ENCODE measurements around the gene TMC8.

Gene TMC8

DNA sequence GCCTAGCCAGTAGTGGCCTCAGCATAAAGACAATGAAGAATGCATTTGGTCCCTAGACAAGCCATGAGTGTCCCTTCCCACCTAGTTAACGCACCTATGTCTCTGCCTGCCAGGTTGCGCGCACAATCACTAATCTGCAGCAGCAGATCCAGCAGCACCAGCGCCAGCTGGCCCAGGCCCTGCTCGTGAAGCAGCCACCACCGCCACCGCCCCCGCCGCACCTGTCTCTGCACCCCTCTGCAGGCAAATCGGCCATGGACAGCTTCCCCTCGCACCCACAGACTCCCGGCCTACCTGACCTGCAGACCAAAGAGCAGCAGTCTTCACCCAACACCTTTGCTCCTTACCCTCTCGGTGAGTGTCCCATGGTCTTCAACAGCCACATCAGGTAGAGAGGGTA lies 43.8 kb upstream of the TMC8 start:
- H4K8ac ChIP-seq (ENCODE audit: low read length) = no peak overlapping the region
- H3K79me1 ChIP-seq (replicated peaks; ENCODE audit: low read length, poor library complexity, severe bottlenecking) = no peaks in the 10 kb centered on the region
- no peak overlapping the region for H2BK15ac ChIP-seq (ENCODE audit: low read depth, poor library complexity, severe bottlenecking)
- no peak overlapping the region for H4K91ac ChIP-seq (ENCODE audit: low read length)
- no peaks in the 10 kb centered on the region for H3K27me3 ChIP-seq (ENCODE audit: control insufficient read depth in 1 of 2, insufficient read depth in 1 of 2, low read length in 2 of 2)
- no peak overlapping the region for H3K9ac ChIP-seq (ENCODE audit: low read length)
- peaks cover 17 to 69% of the 10 kb centered on the region in 2 experiments for H3K36me3 ChIP-seq (ENCODE audit: control insufficient read depth in 1 of 2, insufficient read depth in 2 of 2, low read depth in 1 of 2, low read length in 2 of 2)
- H2AFZ ChIP-seq (ENCODE audit: low read depth, low read length) = no peak overlapping the region
- no peak overlapping the region for H3K4ac ChIP-seq (ENCODE audit: low read depth in 1 of 2, low read length in 2 of 2)
- no peak overlapping the region for H3K4me3 ChIP-seq (ENCODE audit: insufficient read depth in 1 of 2, low read depth in 1 of 2, low read length in 2 of 2)
- H3K14ac ChIP-seq (ENCODE audit: low read length in 2 of 2) = no peak overlapping the region
- H2BK12ac ChIP-seq (ENCODE audit: low read length in 2 of 2) = no peak overlapping the region
- H3K18ac ChIP-seq (ENCODE audit: low read depth in 1 of 2, low read length in 2 of 2) = no peak overlapping the region
- H2BK120ac ChIP-seq (ENCODE audit: low read depth, low read length) = no peak overlapping the region
- H2BK5ac ChIP-seq (ENCODE audit: low read depth, low read length, poor library complexity, severe bottlenecking) = no peak overlapping the region
- no peak overlapping the region for H2AK5ac ChIP-seq (ENCODE audit: low read length, severe bottlenecking)
- H3K4me2 ChIP-seq (ENCODE audit: low read length, poor library complexity, severe bottlenecking) = no peak overlapping the region
- no peak for DNase-seq
- H3K9me3 ChIP-seq (ENCODE audit: control insufficient read depth, low read length) = no peaks in the 10 kb centered on the region
- H3K27ac ChIP-seq (ENCODE audit: low read length, poor library complexity, severe bottlenecking) = no peak overlapping the region
- H3K23ac ChIP-seq (ENCODE audit: low read length in 2 of 2) = no peak overlapping the region
- peaks cover 3% of the 10 kb centered on the region for H3K4me1 ChIP-seq (ENCODE audit: control insufficient read depth, insufficient read depth, low read depth, low read length)
- 94% methylated on average over 12 of the region's 13 CpGs for WGBS

DNA sequence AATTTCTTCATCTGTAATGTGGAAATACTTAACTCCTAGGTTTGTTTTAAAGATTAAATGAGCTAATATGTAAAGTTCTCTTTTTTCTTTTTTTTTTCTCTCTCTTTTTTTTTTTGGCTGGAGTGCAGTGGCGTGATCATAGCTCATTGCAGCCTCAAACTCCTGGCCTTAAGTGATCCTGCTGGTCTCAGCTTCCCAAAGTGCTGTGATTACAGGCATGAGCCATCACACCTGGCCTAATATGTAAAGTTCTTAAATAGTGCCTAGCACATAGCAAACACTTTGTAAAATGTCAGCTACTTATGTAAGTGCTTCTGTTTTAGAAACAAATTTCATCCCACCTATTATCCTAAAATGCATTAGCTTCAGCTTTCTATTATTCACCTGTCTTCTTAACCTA lies 42.0 kb upstream of the TMC8 start:
- Histone ChIP-seq H3K9ac (ENCODE audit: low read length) (no peak overlapping the region), H3K4me2 (ENCODE audit: low read length, poor library complexity, severe bottlenecking) (no peak overlapping the region), H3K27me3 (ENCODE audit: control insufficient read depth in 1 of 2, insufficient read depth in 1 of 2, low read length in 2 of 2) (no peaks in the 10 kb centered on the region), H2BK12ac (ENCODE audit: low read length in 2 of 2) (no peak overlapping the region), H3K18ac (ENCODE audit: low read depth in 1 of 2, low read length in 2 of 2) (no peak overlapping the region), H3K4me3 (ENCODE audit: insufficient read depth in 1 of 2, low read depth in 1 of 2, low read length in 2 of 2) (no peak overlapping the region), H2BK5ac (ENCODE audit: low read depth, low read length, poor library complexity, severe bottlenecking) (no peak overlapping the region), H3K79me1 (replicated peaks; ENCODE audit: low read length, poor library complexity, severe bottlenecking) (no peaks in the 10 kb centered on the region), H3K14ac (ENCODE audit: low read length in 2 of 2) (no peak overlapping the region), H2BK15ac (ENCODE audit: low read depth, poor library complexity, severe bottlenecking) (no peak overlapping the region), H3K23ac (ENCODE audit: low read length in 2 of 2) (no peak overlapping the region), H3K4me1 (ENCODE audit: control insufficient read depth, insufficient read depth, low read depth, low read length) (peaks cover 2% of the 10 kb centered on the region), H3K36me3 (ENCODE audit: control insufficient read depth in 1 of 2, insufficient read depth in 2 of 2, low read depth in 1 of 2, low read length in 2 of 2) (peaks cover 17 to 80% of the 10 kb centered on the region in 2 experiments), H2BK120ac (ENCODE audit: low read depth, low read length) (no peak overlapping the region), H3K4ac (ENCODE audit: low read depth in 1 of 2, low read length in 2 of 2) (no peak overlapping the region), H4K8ac (ENCODE audit: low read length) (no peak overlapping the region), H4K91ac (ENCODE audit: low read length) (no peak overlapping the region), H3K9me3 (ENCODE audit: control insufficient read depth, low read length) (no peaks in the 10 kb centered on the region), H3K27ac (ENCODE audit: low read length, poor library complexity, severe bottlenecking) (no peak overlapping the region), H2AK5ac (ENCODE audit: low read length, severe bottlenecking) (no peak overlapping the region), H2AFZ (ENCODE audit: low read depth, low read length) (no peak overlapping the region)
- no peak for DNase-seq
- 100% methylated on average over 1 of the region's 1 CpG for WGBS

- H2BK5ac ChIP-seq (ENCODE audit: low read depth, low read length, poor library complexity, severe bottlenecking) = no peak overlapping the region
- H3K18ac ChIP-seq (ENCODE audit: low read depth in 1 of 2, low read length in 2 of 2) = no peak overlapping the region
- H3K79me1 ChIP-seq (replicated peaks; ENCODE audit: low read length, poor library complexity, severe bottlenecking) = no peaks in the 10 kb centered on the region
- H3K23ac ChIP-seq (ENCODE audit: low read length in 2 of 2) = no peak overlapping the region
- peak overlapping the region; percentile 38 for H3K9ac ChIP-seq (ENCODE audit: low read length)
- H3K4me3 ChIP-seq (ENCODE audit: insufficient read depth in 1 of 2, low read depth in 1 of 2, low read length in 2 of 2) = no peak overlapping the region
- no peak overlapping the region for H4K8ac ChIP-seq (ENCODE audit: low read length)
- H2AFZ ChIP-seq (ENCODE audit: low read depth, low read length) = no peak overlapping the region
- H3K36me3 ChIP-seq (ENCODE audit: control insufficient read depth in 1 of 2, insufficient read depth in 2 of 2, low read depth in 1 of 2, low read length in 2 of 2) = peaks cover 25 to 87% of the 10 kb centered on the region in 2 experiments
- no peaks in the 10 kb centered on the region for H3K9me3 ChIP-seq (ENCODE audit: control insufficient read depth, low read length)
- WGBS = 95% methylated on average over 7 of the region's 7 CpGs
- H3K27me3 ChIP-seq (ENCODE audit: control insufficient read depth in 1 of 2, insufficient read depth in 1 of 2, low read length in 2 of 2) = no peaks in the 10 kb centered on the region
- peak; percentile 3 for DNase-seq
- no peak overlapping the region for H2BK12ac ChIP-seq (ENCODE audit: low read length in 2 of 2)
- no peak overlapping the region for H3K27ac ChIP-seq (ENCODE audit: low read length, poor library complexity, severe bottlenecking)
- no peak overlapping the region for H2BK120ac ChIP-seq (ENCODE audit: low read depth, low read length)
- no peak overlapping the region for H3K4me2 ChIP-seq (ENCODE audit: low read length, poor library complexity, severe bottlenecking)
- peaks cover 2% of the 10 kb centered on the region for H3K4me1 ChIP-seq (ENCODE audit: control insufficient read depth, insufficient read depth, low read depth, low read length)
- H2AK5ac ChIP-seq (ENCODE audit: low read length, severe bottlenecking) = no peak overlapping the region
- H3K14ac ChIP-seq (ENCODE audit: low read length in 2 of 2) = no peak overlapping the region
- no peak overlapping the region for H3K4ac ChIP-seq (ENCODE audit: low read depth in 1 of 2, low read length in 2 of 2)
- H2BK15ac ChIP-seq (ENCODE audit: low read depth, poor library complexity, severe bottlenecking) = no peak overlapping the region
- no peak overlapping the region for H4K91ac ChIP-seq (ENCODE audit: low read length)
Measured at GRCh38 chr17:78089576-78090281, 40.8 kb upstream of the TMC8 start.

GRCh38 chr17:78092794-78093324 lies 37.7 kb upstream of the TMC8 start:
- Histone ChIP-seq H3K9ac (ENCODE audit: low read length) (no peak overlapping the region), H2BK120ac (ENCODE audit: low read depth, low read length) (no peak overlapping the region), H3K79me1 (replicated peaks; ENCODE audit: low read length, poor library complexity, severe bottlenecking) (no peaks in the 10 kb centered on the region), H3K4me3 (ENCODE audit: insufficient read depth in 1 of 2, low read depth in 1 of 2, low read length in 2 of 2) (no peak overlapping the region), H3K27ac (ENCODE audit: low read length, poor library complexity, severe bottlenecking) (no peak overlapping the region), H3K9me3 (ENCODE audit: control insufficient read depth, low read length) (no peaks in the 10 kb centered on the region), H2AFZ (ENCODE audit: low read depth, low read length) (no peak overlapping the region), H4K8ac (ENCODE audit: low read length) (no peak overlapping the region), H3K14ac (ENCODE audit: low read length in 2 of 2) (no peak overlapping the region), H2BK12ac (ENCODE audit: low read length in 2 of 2) (no peak overlapping the region), H4K91ac (ENCODE audit: low read length) (no peak overlapping the region), H3K23ac (ENCODE audit: low read length in 2 of 2) (no peak overlapping the region), H3K4ac (ENCODE audit: low read depth in 1 of 2, low read length in 2 of 2) (no peak overlapping the region), H2BK15ac (ENCODE audit: low read depth, poor library complexity, severe bottlenecking) (no peak overlapping the region), H3K36me3 (ENCODE audit: control insufficient read depth in 1 of 2, insufficient read depth in 2 of 2, low read depth in 1 of 2, low read length in 2 of 2) (peaks cover 40 to 88% of the 10 kb centered on the region in 2 experiments), H3K4me1 (ENCODE audit: control insufficient read depth, insufficient read depth, low read depth, low read length) (no peaks in the 10 kb centered on the region), H3K4me2 (ENCODE audit: low read length, poor library complexity, severe bottlenecking) (no peak overlapping the region), H2AK5ac (ENCODE audit: low read length, severe bottlenecking) (no peak overlapping the region), H3K18ac (ENCODE audit: low read depth in 1 of 2, low read length in 2 of 2) (no peak overlapping the region), H2BK5ac (ENCODE audit: low read depth, low read length, poor library complexity, severe bottlenecking) (no peak overlapping the region), H3K27me3 (ENCODE audit: control insufficient read depth in 1 of 2, insufficient read depth in 1 of 2, low read length in 2 of 2) (no peaks in the 10 kb centered on the region)
- DNase-seq = no peak
- 91% methylated on average over 6 of the region's 6 CpGs for WGBS

Data from mesenchymal stem cell (in vitro differentiated cells and primary cell).